ENCODE measurements around the gene MAP2K5.

Gene MAP2K5

GRCh38 chr15:67560320-67560719, 17.8 kb downstream of the MAP2K5 start:
- DNase-seq: no peak

- DNase-seq: no peak
Measured at GRCh38 chr15:67563092-67563491, 20.6 kb downstream of the MAP2K5 start.

- DNase-seq: peak; percentile 5
Measured at GRCh38 chr15:67564021-67564967, 21.8 kb downstream of the MAP2K5 start.

- DNase-seq: no peak
Measured at GRCh38 chr15:67564968-67565345, 22.5 kb downstream of the MAP2K5 start.

GRCh38 chr15:67569668-67570067, 27.2 kb downstream of the MAP2K5 start:
- DNase-seq: peak; percentile 32

- no peak for DNase-seq
Measured at GRCh38 chr15:67570875-67571647, 28.6 kb downstream of the MAP2K5 start.

- DNase-seq: no peak
Measured at GRCh38 chr15:67571648-67572415, 29.3 kb downstream of the MAP2K5 start.

- DNase-seq: no peak
Measured at GRCh38 chr15:67573194-67573593, 30.7 kb downstream of the MAP2K5 start.

GRCh38 chr15:67575039-67575502, 32.6 kb downstream of the MAP2K5 start:
- no peak for DNase-seq

GRCh38 chr15:67578020-67578600, 35.6 kb downstream of the MAP2K5 start:
- DNase-seq: no peak

GRCh38 chr15:67579164-67579563, 36.7 kb downstream of the MAP2K5 start:
- DNase-seq: no peak

GRCh38 chr15:67579967-67580366, 37.5 kb downstream of the MAP2K5 start:
- DNase-seq: no peak

- DNase-seq: no peak
Measured at GRCh38 chr15:67584157-67584556, 41.7 kb downstream of the MAP2K5 start.

GRCh38 chr15:67585681-67586080, 43.2 kb downstream of the MAP2K5 start:
- no peak for DNase-seq

- no peak for DNase-seq
Measured at GRCh38 chr15:67587331-67587730, 44.8 kb downstream of the MAP2K5 start.

- DNase-seq: no peak
Measured at GRCh38 chr15:67587754-67588153, 45.3 kb downstream of the MAP2K5 start.

- DNase-seq: no peak
Measured at GRCh38 chr15:67590191-67590590, 47.7 kb downstream of the MAP2K5 start.

GRCh38 chr15:67592245-67592644, 49.7 kb downstream of the MAP2K5 start:
- DNase-seq: no peak

GRCh38 chr15:67593562-67593961, 51.1 kb downstream of the MAP2K5 start:
- DNase-seq: no peak

GRCh38 chr15:67594770-67595169, 52.3 kb downstream of the MAP2K5 start:
- DNase-seq: no peak

- DNase-seq: no peak
Measured at GRCh38 chr15:67595572-67595971, 53.1 kb downstream of the MAP2K5 start.

GRCh38 chr15:67601073-67601472, 58.6 kb downstream of the MAP2K5 start:
- DNase-seq: no peak

- DNase-seq: no peak
Measured at GRCh38 chr15:67603063-67603462, 60.6 kb downstream of the MAP2K5 start.
